ENCODE data around the gene EME1. TPM values are rescaled to one million over a fixed set of nuclear protein-coding genes. Genes with fewer than 3 reads are reported as not detected.

The EME1 gene
- total and polyA plus RNA-seq, 2 experiments from 2014 or later, result 14.4 to 15.9 TPM

GRCh38 chr17:50328363-50329325, 44.4 kb upstream of the EME1 start:
- H3K79me2 ChIP-seq (replicated peaks; ENCODE audit: insufficient read depth), result no peaks in the 10 kb centered on the region
- H3K4me3 ChIP-seq, result no peak overlapping the region
- no peaks in the 10 kb centered on the region for H4K20me1 ChIP-seq (replicated peaks; ENCODE audit: insufficient read depth)
- H3K4me2 ChIP-seq, result no peak overlapping the region
- H3K27ac ChIP-seq (ENCODE audit: low read depth), result no peak overlapping the region
- DNase-seq (ENCODE audit: low spot score) (no peak), ATAC-seq (no peak)
- Mint-ChIP-seq H3K36me3 (ENCODE audit: low read depth) (no peaks in the 10 kb centered on the region), H3K27ac (no peak overlapping the region), H3K9me3 (no peaks in the 10 kb centered on the region; the same call in 2 of the 3 replicates), H3K4me1 (peaks cover 3% of the 10 kb centered on the region), H3K4me3 (no peak overlapping the region), H3K27me3 (ENCODE audit: insufficient read depth, low read depth, poor library complexity) (peaks cover 6% of the 10 kb centered on the region)
- H3K27me3 ChIP-seq (ENCODE audit: insufficient read depth), result no peaks in the 10 kb centered on the region
- H3K36me3 ChIP-seq (ENCODE audit: insufficient read depth), result no peaks in the 10 kb centered on the region
- TF ChIP-seq ZNF114 (CRISPR knock-in tag; IDR thresholded peaks at IDR 0.05) (no peak), ZNF462 (CRISPR knock-in tag; IDR thresholded peaks at IDR 0.05) (no peak), ETS1 (IDR thresholded peaks at IDR 0.05) (no peak), CTCF (conservative IDR thresholded peaks at IDR 0.05; ENCODE audit: low read depth in 2 of 2) (no peak), POLR2AphosphoS5 (IDR thresholded peaks at IDR 0.05; ENCODE audit: low read depth) (no peak), EZH2phosphoT487 (IDR thresholded peaks at IDR 0.05; ENCODE audit: unreplicated experiment) (no peak), NANOG (IDR thresholded peaks at IDR 0.05; ENCODE audit: borderline replicate concordance) (no peak), REST (IDR thresholded peaks at IDR 0.05; ENCODE audit: unreplicated experiment) (no peak), JUNB (IDR thresholded peaks at IDR 0.05; ENCODE audit: unreplicated experiment) (no peak), CREB1 (CRISPR knock-in tag; IDR thresholded peaks at IDR 0.05; ENCODE audit: low read depth) (no peak), EZH2 (IDR thresholded peaks at IDR 0.05; ENCODE audit: low read depth, unreplicated experiment) (no peak), ZNF331 (CRISPR knock-in tag; IDR thresholded peaks at IDR 0.05; ENCODE audit: low read depth) (no peak), STAT1 (IDR thresholded peaks at IDR 0.05; ENCODE audit: unreplicated experiment) (no peak)
- 0 out of 2 replicates have a peak overlapping the region, but pooled peaks have one; percentile 5 for H2AFZ ChIP-seq
- H3K9me2 ChIP-seq (ENCODE audit: insufficient read depth), result no peaks in the 10 kb centered on the region
- H3K4me1 ChIP-seq (ENCODE audit: insufficient read depth), result no peaks in the 10 kb centered on the region
- no peaks in the 10 kb centered on the region for H3F3A ChIP-seq (replicated peaks; ENCODE audit: low read depth)
